Kidney (tissue), 14 donors: ENCODE measurements around the gene NID2. TPM values are rescaled to one million over a fixed set of nuclear protein-coding genes. Genes with fewer than 3 reads are reported as not detected.
A peak's percentile ranks its signal among the peaks of the same experiment; 100 is the strongest.

Source experiments
- DNase-seq, 5 donors: peaks; one replicate each; pipeline ENCODE4 v3.0.0-alpha.2; 2013 to 2020
- FAIRE-seq: peaks from 2 replicates; lab custom pipeline; 2012; peaks lifted over from hg19 to GRCh38; lab: Jason Lieb, UNC
- H3K27ac ChIP-seq, 2 donors: one replicate each; pipeline ENCODE4 v1.7.0; 2013; ENCODE audit warnings: low read depth in 2 of 2, low read length in 2 of 2, inconsistent platforms in 1 of 2
- H3K27me3 ChIP-seq: one replicate; pipeline ENCODE4 v1.7.1; 2013; ENCODE audit warnings: low read length, inconsistent platforms; ENCODE audit not compliant: control insufficient read depth, insufficient read depth
- H3K36me3 ChIP-seq, 3 donors: one replicate each; pipeline versions ENCODE4 v1.7.0 to v1.7.1; 2013; ENCODE audit warnings: low read length in 3 of 3, control low read depth in 1 of 3, inconsistent platforms in 1 of 3; ENCODE audit not compliant: insufficient read depth in 3 of 3, control insufficient read depth in 2 of 3
- H3K4me1 ChIP-seq, 3 donors: one replicate each; pipeline versions ENCODE4 v1.7.0 to v1.7.1; 2013; ENCODE audit warnings: low read length in 3 of 3, inconsistent platforms in 1 of 3, low read depth in 1 of 3; ENCODE audit not compliant: control insufficient read depth in 2 of 3, insufficient read depth in 2 of 3
- H3K4me3 ChIP-seq, 3 donors: one replicate each; pipeline versions ENCODE4 v1.7.0 to v1.8.1; 2013; ENCODE audit warnings: low read length in 3 of 3, control low read depth in 1 of 3, inconsistent platforms in 1 of 3
- H3K9ac ChIP-seq, 3 donors: one replicate each; pipeline versions ENCODE4 v1.7.0 to v1.7.1; 2013; ENCODE audit warnings: low read length in 3 of 3, control low read depth in 1 of 3, inconsistent platforms in 1 of 3
- H3K9me3 ChIP-seq, 3 donors: one replicate each; pipeline versions ENCODE4 v1.7.0 to v1.7.1; 2013; ENCODE audit warnings: low read length in 3 of 3, control low read depth in 1 of 3, inconsistent platforms in 1 of 3; ENCODE audit not compliant: control insufficient read depth in 2 of 3, insufficient read depth in 1 of 3
- intact Hi-C: fragments of 100-400 bp; cut with DNase I; formaldehyde crosslinking; loops from one replicate; pipeline ENCODE4 v1.11.1; 2022
- polyA plus RNA-seq: library from polyadenylated mRNA; stranded (reverse); fragments of 350-450 nt; fragmentation: Illumina TruSeq; extraction: RNeasy Lipid Tissue Mini Kit (QIAGEN cat#74804); gene quantifications from one replicate; pipeline ENCODE4 v1.2.3, GENCODE V29; 2014; ENCODE audit warnings: low read depth, low replicate concordance; ENCODE audit not compliant: insufficient read depth
- total RNA-seq: library from RNA; stranded (reverse); fragmentation: NEBNext Ultra II Directional; extraction: Animal tissue kit (Norgen Biotek cat#: 25700); gene quantifications from one replicate; pipeline ENCODE4 v1.2.1, GENCODE V29; 2021
- TF ChIP-seq, protein P1 (sequence below): IDR thresholded peaks from 3 replicates; pipeline ENCODE4 v1.5.1; 2012; ENCODE audit warnings: mild to moderate bottlenecking, moderate library complexity, borderline replicate concordance; ENCODE audit not compliant: insufficient read depth; ENCODE audit errors: extremely low read depth
- donor health status: control.
- donor health status: control.
- donor health status: control.
- donor health status: control.
- donor health status: control.
- donor health status: DM: yes; HTN: yes; CAD: no.
- donor health status: Normal renal cell carcinoma (clear cell type).

Gene NID2
- total and polyA plus RNA-seq, 2 donors from 2014 or later: 7.1 to 37.7 TPM

DNA sequence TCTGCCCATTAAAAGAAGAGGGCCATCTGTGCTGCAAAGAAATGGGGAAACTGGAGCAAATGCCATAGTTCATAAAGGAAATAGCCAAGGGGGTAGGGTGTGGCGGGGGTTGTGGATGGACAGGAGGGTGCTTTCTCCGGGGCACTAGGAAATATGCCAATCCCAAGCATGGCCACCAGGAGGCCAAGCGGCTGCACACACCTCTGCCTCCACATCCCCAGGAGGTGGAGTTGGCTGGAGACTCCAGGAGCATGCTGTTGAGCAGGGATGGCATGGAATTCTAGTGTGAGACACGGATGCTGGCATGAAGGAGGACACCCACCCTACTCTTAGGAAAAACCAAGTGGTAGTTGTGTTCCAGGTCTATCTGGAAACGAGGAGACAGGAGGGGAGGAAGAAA lies 25.2 kb downstream of the NID2 start:
- H3K27me3 ChIP-seq: no peaks in the 10 kb centered on the region
- H3K27ac ChIP-seq: no peak overlapping the region
- DNase-seq: peak in 1 of 5 donors; percentile 44
- no peak for FAIRE-seq
- H3K36me3 ChIP-seq: peaks cover 0 to 11% (median 6%) of the 10 kb centered on the region in 3 donors
- peak overlapping the region in 1 of 3 donors; percentile 23 for H3K4me3 ChIP-seq
- no peaks in the 10 kb centered on the region for H3K4me1 ChIP-seq
- TF ChIP-seq, protein P1, sequence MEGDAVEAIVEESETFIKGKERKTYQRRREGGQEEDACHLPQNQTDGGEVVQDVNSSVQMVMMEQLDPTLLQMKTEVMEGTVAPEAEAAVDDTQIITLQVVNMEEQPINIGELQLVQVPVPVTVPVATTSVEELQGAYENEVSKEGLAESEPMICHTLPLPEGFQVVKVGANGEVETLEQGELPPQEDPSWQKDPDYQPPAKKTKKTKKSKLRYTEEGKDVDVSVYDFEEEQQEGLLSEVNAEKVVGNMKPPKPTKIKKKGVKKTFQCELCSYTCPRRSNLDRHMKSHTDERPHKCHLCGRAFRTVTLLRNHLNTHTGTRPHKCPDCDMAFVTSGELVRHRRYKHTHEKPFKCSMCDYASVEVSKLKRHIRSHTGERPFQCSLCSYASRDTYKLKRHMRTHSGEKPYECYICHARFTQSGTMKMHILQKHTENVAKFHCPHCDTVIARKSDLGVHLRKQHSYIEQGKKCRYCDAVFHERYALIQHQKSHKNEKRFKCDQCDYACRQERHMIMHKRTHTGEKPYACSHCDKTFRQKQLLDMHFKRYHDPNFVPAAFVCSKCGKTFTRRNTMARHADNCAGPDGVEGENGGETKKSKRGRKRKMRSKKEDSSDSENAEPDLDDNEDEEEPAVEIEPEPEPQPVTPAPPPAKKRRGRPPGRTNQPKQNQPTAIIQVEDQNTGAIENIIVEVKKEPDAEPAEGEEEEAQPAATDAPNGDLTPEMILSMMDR: peak; percentile 62
- no peak overlapping the region for H3K9ac ChIP-seq
- intact Hi-C loops: no loop called here
- H3K9me3 ChIP-seq: no peaks in the 10 kb centered on the region

GRCh38 chr14:52042371-52043289 lies 26.2 kb downstream of the NID2 start:
- no peak overlapping the region for H3K9ac ChIP-seq
- no peaks in the 10 kb centered on the region for H3K27me3 ChIP-seq
- no peak overlapping the region for H3K4me3 ChIP-seq
- no peaks in the 10 kb centered on the region for H3K9me3 ChIP-seq
- H3K27ac ChIP-seq: no peak overlapping the region
- H3K36me3 ChIP-seq: peaks cover 0 to 11% (median 6%) of the 10 kb centered on the region in 3 donors
- FAIRE-seq (no peak), DNase-seq (peak in 1 of 5 donors; percentile 51)
- no peaks in the 10 kb centered on the region for H3K4me1 ChIP-seq
- intact Hi-C loops: no loop called here
- TF ChIP-seq, protein P1: no peak

DNA sequence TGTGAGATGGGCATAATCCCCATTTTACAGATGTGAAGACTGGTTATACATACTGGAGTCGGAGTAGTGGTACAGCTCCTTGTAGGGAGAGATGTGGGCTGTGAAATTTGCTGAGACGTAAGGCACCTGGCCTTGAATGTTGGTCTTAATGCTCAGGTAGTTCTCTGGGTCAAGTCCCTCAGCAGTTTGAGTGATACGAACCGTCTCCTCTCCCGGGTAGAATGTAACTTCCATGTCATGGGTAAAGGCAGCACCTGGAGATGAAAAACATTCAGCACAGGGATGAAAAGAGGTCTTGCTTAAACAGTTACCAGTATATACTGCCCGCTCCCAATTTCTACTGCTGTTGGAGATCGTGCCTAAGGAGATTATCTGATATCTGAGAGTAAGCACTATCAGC lies 28.3 kb downstream of the NID2 start:
- H3K9ac ChIP-seq: no peak overlapping the region
- no peak overlapping the region for H3K4me3 ChIP-seq
- FAIRE-seq (no peak), DNase-seq (no peak)
- intact Hi-C loops: no loop called here
- TF ChIP-seq, protein P1: no peak
- H3K9me3 ChIP-seq: no peaks in the 10 kb centered on the region
- no peak overlapping the region for H3K27ac ChIP-seq
- no peaks in the 10 kb centered on the region for H3K4me1 ChIP-seq
- H3K36me3 ChIP-seq: peaks cover 0 to 11% (median 6%) of the 10 kb centered on the region in 3 donors
- H3K27me3 ChIP-seq: no peaks in the 10 kb centered on the region
